ENCODE results near the gene TAC1. TPM values are rescaled to one million over a fixed set of nuclear protein-coding genes. Genes with fewer than 3 reads are reported as not detected.

TAC1 gene
- total and polyA plus RNA-seq, 2 donors (not counting 3 experiments of a cell fraction or from before 2014, with no cell fraction given): not detected

DNA sequence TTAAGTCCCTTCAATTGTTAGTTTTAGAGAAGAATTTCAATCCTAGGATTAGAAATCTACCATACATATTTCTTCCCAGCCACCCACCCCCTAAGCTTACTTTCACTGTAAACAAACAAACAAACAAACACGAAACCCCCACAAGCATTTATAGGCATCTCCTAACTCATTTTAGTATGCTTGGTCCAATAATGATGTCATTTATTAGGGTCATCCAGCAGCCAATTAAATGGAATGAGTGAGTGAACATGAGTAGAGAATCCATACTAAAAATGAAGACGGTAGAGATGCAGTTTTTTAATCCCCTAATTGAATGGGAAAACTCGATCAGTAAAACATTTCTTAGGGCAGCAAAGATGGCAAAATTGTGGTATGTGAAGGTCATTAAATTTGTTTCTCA is 3.2 kb downstream of the TAC1 start:
- no peaks in the 10 kb centered on the region for H3K9me1 ChIP-seq (replicated peaks; ENCODE audit: control insufficient read depth, extremely low read depth, insufficient read depth, low read length)
- peaks cover 29 to 36% of the 10 kb centered on the region in 2 experiments for H3K27me3 ChIP-seq (ENCODE audit: control insufficient read depth in 2 of 2, insufficient read depth in 2 of 2, low read length in 2 of 2)
- H3K4me1 ChIP-seq (ENCODE audit: control insufficient read depth, extremely low read depth, insufficient read depth, low read length): peaks cover 2% of the 10 kb centered on the region
- POLR2A ChIA-PET: no interaction called here
- H2AFZ ChIP-seq (ENCODE audit: low read depth, low read length): no peak overlapping the region
- no peaks in the 10 kb centered on the region for H3K9me3 ChIP-seq (replicated peaks; ENCODE audit: control insufficient read depth, insufficient read depth, low read length)
- CTCF ChIA-PET: no interaction called here
- H3K27ac ChIP-seq (ENCODE audit: insufficient read depth, low read depth, low read length): no peak overlapping the region
- H3K9ac ChIP-seq (replicated peaks; ENCODE audit: extremely low read depth, insufficient read depth, low read length): no peak overlapping the region
- H3K4me3 ChIP-seq (replicated peaks in 1 of 3; ENCODE audit: insufficient read depth in 1 of 3, low read depth in 1 of 3, low read length in 3 of 3): no peak overlapping the region
- intact Hi-C loops (cut with micrococcal nuclease) (no loop called here), dilution Hi-C loops (cut with MboI; ENCODE audit: extremely low pct_ligation_motif_present, low sequenced_read_pairs) (no loop called here)
- H3K79me2 ChIP-seq (ENCODE audit: control insufficient read depth, insufficient read depth, low read length): no peaks in the 10 kb centered on the region
- H3K36me3 ChIP-seq (ENCODE audit: control insufficient read depth in 2 of 2, extremely low read depth in 1 of 2, insufficient read depth in 2 of 2, low read length in 2 of 2): no peaks in the 10 kb centered on the region
- no peak overlapping the region for H3K4me2 ChIP-seq (ENCODE audit: insufficient read depth, low read length)
- no TSS peak for BruUV-seq (replicated peaks)
- FAIRE-seq (no peak), DNase-seq (ENCODE audit: low read depth, low spot score) (no peak)
- TF ChIP-seq EZH2 (IDR thresholded peaks at IDR 0.05; ENCODE audit: borderline replicate concordance, low read depth, low read length, severe bottlenecking): no peak
- no peak for TF ChIP-seq MYC (IDR thresholded peaks at IDR 0.05; ENCODE audit: low read depth, low read length)
- TF ChIP-seq POLR2A (IDR thresholded peaks at IDR 0.05; ENCODE audit: low read depth, low read length): no peak
- no peak for TF ChIP-seq GATA2 (IDR thresholded peaks at IDR 0.05; ENCODE audit: insufficient read depth, insufficient read length, low read depth, low read length)
- TF ChIP-seq, protein P1, sequence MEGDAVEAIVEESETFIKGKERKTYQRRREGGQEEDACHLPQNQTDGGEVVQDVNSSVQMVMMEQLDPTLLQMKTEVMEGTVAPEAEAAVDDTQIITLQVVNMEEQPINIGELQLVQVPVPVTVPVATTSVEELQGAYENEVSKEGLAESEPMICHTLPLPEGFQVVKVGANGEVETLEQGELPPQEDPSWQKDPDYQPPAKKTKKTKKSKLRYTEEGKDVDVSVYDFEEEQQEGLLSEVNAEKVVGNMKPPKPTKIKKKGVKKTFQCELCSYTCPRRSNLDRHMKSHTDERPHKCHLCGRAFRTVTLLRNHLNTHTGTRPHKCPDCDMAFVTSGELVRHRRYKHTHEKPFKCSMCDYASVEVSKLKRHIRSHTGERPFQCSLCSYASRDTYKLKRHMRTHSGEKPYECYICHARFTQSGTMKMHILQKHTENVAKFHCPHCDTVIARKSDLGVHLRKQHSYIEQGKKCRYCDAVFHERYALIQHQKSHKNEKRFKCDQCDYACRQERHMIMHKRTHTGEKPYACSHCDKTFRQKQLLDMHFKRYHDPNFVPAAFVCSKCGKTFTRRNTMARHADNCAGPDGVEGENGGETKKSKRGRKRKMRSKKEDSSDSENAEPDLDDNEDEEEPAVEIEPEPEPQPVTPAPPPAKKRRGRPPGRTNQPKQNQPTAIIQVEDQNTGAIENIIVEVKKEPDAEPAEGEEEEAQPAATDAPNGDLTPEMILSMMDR (IDR thresholded peaks at IDR 0.05; ENCODE audit: extremely low read depth in 1 of 2, insufficient read depth in 1 of 2, low read depth in 1 of 2, low read length in 2 of 2): no peak
- TF ChIP-seq JUN (IDR thresholded peaks at IDR 0.05; ENCODE audit: borderline replicate concordance, insufficient read depth, insufficient read length, low read depth): no peak
- no peak for TF ChIP-seq FOS (IDR thresholded peaks at IDR 0.05; ENCODE audit: borderline replicate concordance, insufficient read depth, low read length)
- TF ChIP-seq, protein P2, sequence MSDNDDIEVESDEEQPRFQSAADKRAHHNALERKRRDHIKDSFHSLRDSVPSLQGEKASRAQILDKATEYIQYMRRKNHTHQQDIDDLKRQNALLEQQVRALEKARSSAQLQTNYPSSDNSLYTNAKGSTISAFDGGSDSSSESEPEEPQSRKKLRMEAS (IDR thresholded peaks at IDR 0.05; ENCODE audit: insufficient read depth, insufficient read length): no peak
- no peak for TF ChIP-seq POLR2AphosphoS5 (IDR thresholded peaks at IDR 0.05; ENCODE audit: insufficient read depth, low read depth, low read length)
- no peaks in the 10 kb centered on the region for H4K20me1 ChIP-seq (replicated peaks; ENCODE audit: control insufficient read depth, extremely low read depth, insufficient read depth, low read length)

Measured in endothelial cell of umbilical vein (primary cell).